B cell (primary cell): ENCODE results near the gene POLR1E. TPM values are rescaled to one million over a fixed set of nuclear protein-coding genes. Genes with fewer than 3 reads are reported as not detected.

Experiments
- ATAC-seq: fragments of 200-7000 bp; cut with Tn5 transposase; one replicate; pipeline ENCODE4 v1.10.0; 2021; ENCODE audit warnings: low read depth, mild to moderate bottlenecking, moderate number of reproducible peaks, moderate library complexity
- CTCF ChIA-PET: fragments of 350-600 bp; sonication (Branson Sonifier 250); formaldehyde crosslinking; loops from one replicate; lab custom pipeline; 2021; ENCODE audit warnings: antibody characterized with exemption, inconsistent platforms; lab: Charles Lee
- POLR2A ChIA-PET: fragments of 350-600 bp; sonication (Branson Sonifier 250); formaldehyde crosslinking; loops from one replicate; lab custom pipeline; 2021; ENCODE audit warnings: antibody characterized with exemption; lab: Charles Lee
- DNase-seq: peaks from one replicate; pipeline ENCODE4 v3.0.0; 2013
- H2AFZ ChIP-seq: 2 replicates; pipeline ENCODE4 v1.6.1; 2012; ENCODE audit warnings: mild to moderate bottlenecking, low read depth, low read length; ENCODE audit not compliant: insufficient read depth, poor library complexity, severe bottlenecking
- H3K27ac ChIP-seq, 2 donors: 1 replicate in 1 of 2; 2 replicates in 1 of 2; pipeline ENCODE4 v1.5.1; 2012 to 2013; ENCODE audit warnings: low read length in 2 of 2, mild to moderate bottlenecking in 2 of 2, moderate library complexity in 1 of 2
- H3K27me3 ChIP-seq, 4 experiments: fragments of 200-600 bp in 1 of 4; sonication (generic) in 1 of 4; replicated peaks in 1 of 4; 1 replicate in 2 of 4; 2 replicates in 2 of 4; pipeline versions ENCODE4 v1.6.1 to v1.7.0; 2013 to 2016; ENCODE audit warnings: low read length in 3 of 4, mild to moderate bottlenecking in 2 of 4, mixed read lengths in 1 of 4, moderate library complexity in 1 of 4; ENCODE audit not compliant: insufficient read depth in 4 of 4, control insufficient read depth in 3 of 4; ENCODE audit errors: control extremely low read depth in 1 of 4
- H3K36me3 ChIP-seq, 2 experiments: replicated peaks in 1 of 2; 1 replicate in 1 of 2; 2 replicates in 1 of 2; pipeline versions ENCODE4 v1.6.1 to v1.7.1; 2013; ENCODE audit warnings: low read length in 1 of 2; ENCODE audit not compliant: insufficient read depth in 2 of 2, control insufficient read depth in 1 of 2; ENCODE audit errors: control extremely low read depth in 1 of 2, extremely low read depth in 1 of 2
- H3K4me1 ChIP-seq, 2 donors: fragments of 200-600 bp in 1 of 2; sonication (generic) in 1 of 2; 1 replicate in 1 of 2; 2 replicates in 1 of 2; pipeline versions ENCODE4 v1.5.1 to v1.6.1; 2013 to 2017; ENCODE audit warnings: low read length in 2 of 2; ENCODE audit not compliant: control insufficient read depth in 2 of 2, insufficient read depth in 2 of 2
- H3K4me2 ChIP-seq: replicated peaks from 2 replicates; pipeline ENCODE3; 2012; ENCODE audit warnings: mild to moderate bottlenecking, low read depth, low read length; ENCODE audit not compliant: poor library complexity, severe bottlenecking
- H3K4me3 ChIP-seq, 5 experiments: fragments of 200-600 bp in 1 of 5; sonication (generic) in 1 of 5; 1 replicate in 3 of 5; 2 replicates in 2 of 5; pipeline versions ENCODE4 v1.5.1 to v1.7.0; 2011 to 2016; ENCODE audit warnings: low read length in 4 of 5, mild to moderate bottlenecking in 4 of 5, low read depth in 2 of 5, control low read depth in 1 of 5, moderate library complexity in 1 of 5; ENCODE audit not compliant: insufficient read depth in 1 of 5; ENCODE audit errors: control extremely low read depth in 1 of 5, extremely low read depth in 1 of 5
- H3K79me2 ChIP-seq: fragments of 200-600 bp; sonication (generic); one replicate; pipeline ENCODE4 v1.6.0; 2016; ENCODE audit warnings: low read length; ENCODE audit not compliant: control insufficient read depth, insufficient read depth
- H3K9ac ChIP-seq: fragments of 200-600 bp; sonication (generic); 2 replicates; pipeline ENCODE4 v1.6.1; 2017; ENCODE audit warnings: mild to moderate bottlenecking, low read length, moderate library complexity
- H3K9me3 ChIP-seq, 3 donors: one replicate each; pipeline versions ENCODE4 v1.6.1 to v1.7.1; 2013; ENCODE audit warnings: low read length in 2 of 3; ENCODE audit not compliant: control insufficient read depth in 2 of 3, insufficient read depth in 1 of 3; ENCODE audit errors: control extremely low read depth in 1 of 3
- H4K20me1 ChIP-seq: 2 replicates; pipeline ENCODE4 v1.6.0; 2012; ENCODE audit warnings: mild to moderate bottlenecking, low read length; ENCODE audit not compliant: insufficient read depth, control insufficient read depth, poor library complexity, severe bottlenecking
- H3K27ac Mint-ChIP-seq: one replicate; pipeline ENCODE4 v1.8.0; 2021; ENCODE audit warnings: mixed read lengths
- H3K27me3 Mint-ChIP-seq: one replicate; pipeline ENCODE4 v1.8.0; 2021; ENCODE audit warnings: mixed read lengths
- H3K4me1 Mint-ChIP-seq: one replicate; pipeline ENCODE4 v1.8.0; 2021; ENCODE audit warnings: mixed read lengths
- H3K4me3 Mint-ChIP-seq: one replicate; pipeline ENCODE4 v1.8.0; 2021; ENCODE audit warnings: mixed read lengths
- H3K9me3 Mint-ChIP-seq: one replicate; pipeline ENCODE4 v1.8.0; 2022; ENCODE audit warnings: mixed read lengths; ENCODE audit not compliant: insufficient read depth
- EZH2 ChIP-seq: IDR thresholded peaks from 2 replicates; pipeline ENCODE4 v1.6.1; 2012; ENCODE audit warnings: borderline replicate concordance, low read depth, mild to moderate bottlenecking, moderate library complexity, low read length; ENCODE audit not compliant: insufficient read depth, poor library complexity, severe bottlenecking
- WGBS: methylation state at CpG from one replicate; pipeline ENCODE4 v1.1.5; 2013; ENCODE audit warnings: missing lambda C conversion rate; ENCODE audit not compliant: insufficient coverage; 5-methylcytosine and 5-hydroxymethylcytosine counted together
- intact Hi-C: fragments of 100-400 bp; cut with micrococcal nuclease; formaldehyde crosslinking; loops from one replicate; pipeline ENCODE4 v1.10.0; 2022
- polyA plus RNA-seq: library from polyadenylated mRNA; depleted of rRNA; stranded (reverse); fragments of >200 nt; gene quantifications from 2 replicates; pipeline ENCODE4 v1.2.3, GENCODE V29; 2012
- total RNA-seq, 2 donors: library from RNA; stranded (reverse); fragments of 120-200 nt in 1 of 2; gene quantifications; 1 replicate in 1 of 2; 2 replicates in 1 of 2; pipeline versions ENCODE4 v1.2.3 to v1.2.4, GENCODE V29; 2013 to 2022
- TF ChIP-seq, protein P1 (sequence below): fragments of 200-600 bp; IDR thresholded peaks from one replicate; pipeline ENCODE4 v1.8.0; 2022; ENCODE audit warnings: antibody characterized with exemption, mild to moderate bottlenecking

Gene POLR1E
- total and polyA plus RNA-seq, 2 donors (not counting 1 experiment from before 2014, with no cell fraction given) = 11.6 to 31.0 TPM

DNA sequence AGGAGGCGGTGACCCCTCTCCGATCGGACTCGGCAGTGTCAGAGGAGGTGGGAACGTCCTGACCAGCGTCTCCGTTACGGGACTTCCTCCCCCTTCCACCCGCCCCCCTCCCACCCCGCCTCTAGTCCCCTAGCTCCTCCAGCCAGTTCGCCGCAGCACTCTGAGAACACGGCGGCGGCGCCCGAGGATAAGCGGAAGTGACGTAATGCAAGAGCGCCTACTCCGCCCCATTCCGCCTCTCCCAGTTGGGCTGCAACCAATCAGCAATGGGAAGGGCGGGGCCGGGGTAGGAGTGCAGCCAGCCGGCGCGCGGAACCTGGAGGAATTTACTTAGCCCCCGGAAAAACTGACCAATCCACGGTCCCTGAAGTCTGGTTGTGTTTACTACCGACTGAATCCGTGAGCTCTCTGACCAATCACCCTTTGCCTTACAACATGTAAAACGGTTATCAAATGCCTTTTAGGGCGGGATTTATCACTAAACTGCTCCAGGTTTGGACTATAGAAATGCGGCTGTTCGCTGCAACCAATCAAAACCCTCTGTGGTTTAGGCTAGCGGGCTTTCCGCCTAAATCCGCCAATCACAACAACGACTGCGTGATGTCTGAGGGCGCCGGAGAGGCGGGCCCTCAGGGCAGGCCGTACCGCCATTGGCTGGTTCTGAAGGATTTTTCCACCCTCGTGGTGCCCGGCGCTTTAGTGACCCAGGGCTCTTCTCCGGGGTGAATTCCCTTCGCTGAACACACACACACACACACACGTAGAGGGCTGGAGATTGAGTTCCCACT, 20.3 kb upstream of the POLR1E start, which contains the start of gene ZBTB5:
ZBTB5 (minus strand) TSS at position 202 of the 788 bp plus-strand sequence. CDS start 22,899 bp downstream, outside the sequence.
- Histone ChIP-seq H2AFZ (peak within 1 kb of the TSS; percentile 95), H3K27me3 (no peaks in the 10 kb centered on the region), H3K9ac (peak within 1 kb of the TSS; percentile 100), H3K79me2 (peaks cover 46% of the 10 kb centered on the region), H4K20me1 (peaks cover 9% of the 10 kb centered on the region), H3K4me1 (peaks cover 23 to 27% of the 10 kb centered on the region in 2 donors), H3K9me3 (no peaks in the 10 kb centered on the region), H3K27ac (peak within 1 kb of the TSS; percentile 93 to 98), H3K4me3 (peak within 1 kb of the TSS; percentile 90 to 99 (median 95)), H3K36me3 (peaks cover 0 to 2% of the 10 kb centered on the region in 2 experiments), H3K4me2 (peak within 1 kb of the TSS; percentile 100)
- ATAC-seq = peak; percentile 77
- Mint-ChIP-seq H3K27ac (peak within 1 kb of the TSS; percentile 98), H3K9me3 (no peaks in the 10 kb centered on the region), H3K4me3 (peak within 1 kb of the TSS; percentile 95), H3K4me1 (peaks cover 30% of the 10 kb centered on the region), H3K27me3 (no peaks in the 10 kb centered on the region)
- no peak for TF ChIP-seq EZH2
- TF ChIP-seq, protein P1, sequence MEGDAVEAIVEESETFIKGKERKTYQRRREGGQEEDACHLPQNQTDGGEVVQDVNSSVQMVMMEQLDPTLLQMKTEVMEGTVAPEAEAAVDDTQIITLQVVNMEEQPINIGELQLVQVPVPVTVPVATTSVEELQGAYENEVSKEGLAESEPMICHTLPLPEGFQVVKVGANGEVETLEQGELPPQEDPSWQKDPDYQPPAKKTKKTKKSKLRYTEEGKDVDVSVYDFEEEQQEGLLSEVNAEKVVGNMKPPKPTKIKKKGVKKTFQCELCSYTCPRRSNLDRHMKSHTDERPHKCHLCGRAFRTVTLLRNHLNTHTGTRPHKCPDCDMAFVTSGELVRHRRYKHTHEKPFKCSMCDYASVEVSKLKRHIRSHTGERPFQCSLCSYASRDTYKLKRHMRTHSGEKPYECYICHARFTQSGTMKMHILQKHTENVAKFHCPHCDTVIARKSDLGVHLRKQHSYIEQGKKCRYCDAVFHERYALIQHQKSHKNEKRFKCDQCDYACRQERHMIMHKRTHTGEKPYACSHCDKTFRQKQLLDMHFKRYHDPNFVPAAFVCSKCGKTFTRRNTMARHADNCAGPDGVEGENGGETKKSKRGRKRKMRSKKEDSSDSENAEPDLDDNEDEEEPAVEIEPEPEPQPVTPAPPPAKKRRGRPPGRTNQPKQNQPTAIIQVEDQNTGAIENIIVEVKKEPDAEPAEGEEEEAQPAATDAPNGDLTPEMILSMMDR = no peak
- ChIA-PET POLR2A (interaction anchor here (0.5 to 2.2 kb wide), 13 partner anchors 9 to 1708 kb away, joined by 3 to 10 read pairs (median 4); partner anchors contain the start of genes EXOSC3, POLR1E and TOMM5), CTCF (interaction anchor here (0.6 to 1.9 kb wide), 4 partner anchors 10 to 88 kb away, joined by 3 to 12 read pairs (median 3); no protein-coding TSS in a partner anchor)
- intact Hi-C loops = loop anchor here (1.0 to 10.0 kb wide), 12 partner anchors 20 to 1731 kb away; partner anchors contain the start of genes CREB3, FBXO10, GRHPR and POLR1E
- 0% methylated on average over 39 of the region's 52 CpGs for WGBS
- DNase-seq = peak; percentile 100
